Kidney epithelial cell (primary cell): Measurements from ENCODE around the gene DNAJC15. TPM values are rescaled to one million over a fixed set of nuclear protein-coding genes. Genes with fewer than 3 reads are reported as not detected.
"Not testable (repeated sequence)": the region's sequence is repeated elsewhere in the genome, so short reads cannot be mapped to it uniquely, and the experiment has no call there.

ENCODE experiments used
- DNase-seq: peaks from one replicate; pipeline ENCODE4 v3.0.0-alpha.2; 2010; ENCODE audit warnings: low read depth
- H3K27me3 ChIP-seq: 2 replicates; pipeline ENCODE4 v1.6.0; 2011; ENCODE audit warnings: low read length; ENCODE audit not compliant: control insufficient read depth, insufficient read depth
- H3K36me3 ChIP-seq: 2 replicates; pipeline ENCODE4 v1.5.1; 2011; ENCODE audit warnings: low read length; ENCODE audit not compliant: control insufficient read depth, insufficient read depth
- H3K4me3 ChIP-seq: 2 replicates; pipeline ENCODE4 v1.5.1; 2011; ENCODE audit warnings: low read depth, mild to moderate bottlenecking, control low read depth, low read length
- total RNA-seq: library from RNA; depleted of rRNA; stranded (reverse); fragments of >200 nt; gene quantifications from 2 replicates; pipeline ENCODE4 v1.2.3, GENCODE V29; 2015
- TF ChIP-seq, protein P1 (sequence below): IDR thresholded peaks from 2 replicates; pipeline ENCODE4 v1.5.1; 2011; ENCODE audit warnings: mild to moderate bottlenecking, moderate library complexity, low read length, control low read depth, inconsistent platforms; ENCODE audit not compliant: insufficient read depth, poor library complexity, severe bottlenecking

Gene DNAJC15
- total RNA-seq, 1 donor from 2014 or later, result 16.0 TPM

DNA sequence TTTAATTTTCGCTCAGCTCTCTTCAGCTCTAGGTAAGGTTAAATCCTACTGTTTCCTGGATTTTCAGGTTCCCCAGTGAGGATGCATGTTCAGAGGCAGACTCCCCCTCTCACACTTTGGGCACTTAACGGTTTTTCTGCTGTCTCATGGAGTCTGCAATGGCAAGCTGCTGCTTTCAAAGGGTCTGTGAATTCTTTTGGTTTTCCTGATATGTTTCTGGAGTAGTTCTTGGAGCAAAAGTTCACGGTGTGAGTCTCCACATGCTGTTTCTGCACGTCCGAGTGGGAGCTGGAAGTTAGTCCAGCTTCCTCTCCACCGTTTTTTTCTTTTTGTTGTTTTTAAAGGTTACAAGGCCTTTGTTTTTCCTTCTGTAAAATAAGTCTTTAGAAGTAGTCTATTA lies 35.4 kb downstream of the DNAJC15 start:
- no peaks in the 10 kb centered on the region for H3K27me3 ChIP-seq
- no peaks in the 10 kb centered on the region for H3K36me3 ChIP-seq
- no peak overlapping the region for H3K4me3 ChIP-seq
- DNase-seq, result no peak
- TF ChIP-seq, protein P1, sequence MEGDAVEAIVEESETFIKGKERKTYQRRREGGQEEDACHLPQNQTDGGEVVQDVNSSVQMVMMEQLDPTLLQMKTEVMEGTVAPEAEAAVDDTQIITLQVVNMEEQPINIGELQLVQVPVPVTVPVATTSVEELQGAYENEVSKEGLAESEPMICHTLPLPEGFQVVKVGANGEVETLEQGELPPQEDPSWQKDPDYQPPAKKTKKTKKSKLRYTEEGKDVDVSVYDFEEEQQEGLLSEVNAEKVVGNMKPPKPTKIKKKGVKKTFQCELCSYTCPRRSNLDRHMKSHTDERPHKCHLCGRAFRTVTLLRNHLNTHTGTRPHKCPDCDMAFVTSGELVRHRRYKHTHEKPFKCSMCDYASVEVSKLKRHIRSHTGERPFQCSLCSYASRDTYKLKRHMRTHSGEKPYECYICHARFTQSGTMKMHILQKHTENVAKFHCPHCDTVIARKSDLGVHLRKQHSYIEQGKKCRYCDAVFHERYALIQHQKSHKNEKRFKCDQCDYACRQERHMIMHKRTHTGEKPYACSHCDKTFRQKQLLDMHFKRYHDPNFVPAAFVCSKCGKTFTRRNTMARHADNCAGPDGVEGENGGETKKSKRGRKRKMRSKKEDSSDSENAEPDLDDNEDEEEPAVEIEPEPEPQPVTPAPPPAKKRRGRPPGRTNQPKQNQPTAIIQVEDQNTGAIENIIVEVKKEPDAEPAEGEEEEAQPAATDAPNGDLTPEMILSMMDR, result no peak

DNA sequence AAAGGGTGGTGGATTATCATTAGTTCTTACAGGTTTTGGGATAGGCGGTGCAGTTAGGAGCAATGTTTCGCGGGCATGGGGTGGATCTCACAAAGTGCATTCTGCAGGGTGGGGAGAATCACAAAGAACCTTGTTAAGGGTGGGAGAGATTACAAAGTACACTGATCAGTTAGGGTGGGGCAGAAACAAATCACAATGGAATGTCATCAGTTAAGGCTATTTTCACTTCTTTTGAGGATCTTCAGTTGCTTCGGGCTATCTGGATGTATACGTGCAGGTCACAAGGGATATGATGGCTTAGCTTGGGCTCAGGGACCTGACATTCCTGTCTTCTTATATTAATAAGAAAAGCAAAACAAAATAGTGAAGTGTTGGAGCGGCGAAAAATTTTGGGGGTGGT lies 36.4 kb downstream of the DNAJC15 start:
- H3K4me3 ChIP-seq, H3K36me3 ChIP-seq, H3K27me3 ChIP-seq, DNase-seq: not testable (repeated sequence)

GRCh38 chr13:43060806-43061205 lies 37.4 kb downstream of the DNAJC15 start:
- not testable (repeated sequence) for H3K4me3 ChIP-seq, DNase-seq, H3K36me3 ChIP-seq, H3K27me3 ChIP-seq

- no peaks in the 10 kb centered on the region for H3K36me3 ChIP-seq
- TF ChIP-seq, protein P1, result no peak
- no peaks in the 10 kb centered on the region for H3K27me3 ChIP-seq
- no peak overlapping the region for H3K4me3 ChIP-seq
- no peak for DNase-seq
These were observed 38.3 kb downstream of the DNAJC15 start for GRCh38 chr13:43061496-43062280.

DNA sequence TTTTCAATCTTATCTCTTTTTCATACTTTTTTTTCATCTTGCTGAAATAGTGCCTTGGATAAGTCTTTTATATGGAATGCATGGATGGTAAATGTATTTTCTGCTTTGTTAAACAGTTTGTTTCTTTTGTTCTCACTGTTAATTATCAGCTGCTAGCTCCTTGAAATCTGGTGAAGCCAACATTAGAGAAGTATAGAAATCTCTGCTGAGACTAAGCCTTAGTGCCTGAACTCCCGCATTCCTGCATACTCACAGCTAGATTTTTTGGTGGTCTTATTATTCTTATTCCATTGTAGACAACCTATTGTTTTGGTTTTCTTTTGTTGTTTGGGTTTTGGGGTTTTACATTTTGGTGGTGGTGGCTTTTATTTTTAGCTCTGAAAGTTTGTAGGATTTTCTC lies 48.4 kb downstream of the DNAJC15 start:
- H3K4me3 ChIP-seq, result no peak overlapping the region
- no peaks in the 10 kb centered on the region for H3K36me3 ChIP-seq
- no peaks in the 10 kb centered on the region for H3K27me3 ChIP-seq
- no peak for DNase-seq
- TF ChIP-seq, protein P1, result no peak

GRCh38 chr13:43072394-43072793 lies 49.0 kb downstream of the DNAJC15 start:
- no peak for DNase-seq
- H3K36me3 ChIP-seq, result no peaks in the 10 kb centered on the region
- H3K4me3 ChIP-seq, result no peak overlapping the region
- TF ChIP-seq, protein P1, result no peak
- no peaks in the 10 kb centered on the region for H3K27me3 ChIP-seq

- H3K27me3 ChIP-seq, result no peaks in the 10 kb centered on the region
These were observed 51.6 kb downstream of the DNAJC15 start for GRCh38 chr13:43074824-43075510.

GRCh38 chr13:43075511-43075902 lies 52.1 kb downstream of the DNAJC15 start:
- not testable (repeated sequence) for DNase-seq, H3K36me3 ChIP-seq, H3K4me3 ChIP-seq, H3K27me3 ChIP-seq

More at GRCh38 chr13:43074824-43075510, 51.6 kb downstream of the DNAJC15 start:
- Histone ChIP-seq H3K36me3 (no peaks in the 10 kb centered on the region), H3K4me3 (no peak overlapping the region)
- TF ChIP-seq, protein P1, result no peak
- DNase-seq, result no peak
